ENCODE results near the gene HACD2.

HACD2 gene

DNA sequence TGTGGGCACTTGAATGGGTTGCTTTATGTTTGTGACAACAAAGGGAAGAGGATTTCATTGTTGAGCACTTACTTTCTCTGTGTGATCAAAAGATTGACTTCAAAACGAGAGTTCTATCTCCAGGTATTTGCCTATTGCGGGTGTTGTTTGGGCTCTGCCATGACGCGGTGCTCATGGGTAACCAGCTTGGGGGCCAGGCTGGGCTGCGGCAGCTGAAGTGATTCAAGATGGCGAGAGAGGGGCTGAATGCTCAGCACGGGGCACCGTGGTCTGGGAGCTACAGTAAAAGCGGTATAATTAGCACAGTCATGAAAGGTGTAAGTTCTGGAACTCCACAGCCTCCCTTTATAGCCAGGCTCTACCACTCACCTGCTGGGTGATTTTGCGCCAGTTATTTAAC, 105.0 kb downstream of the HACD2 start:
- DNase-seq = no peak

GRCh38 chr3:123478314-123478713, 106.5 kb downstream of the HACD2 start:
- DNase-seq = no peak

GRCh38 chr3:123476967-123477750, 107.7 kb downstream of the HACD2 start:
- DNase-seq = no peak

- no peak for DNase-seq
These were observed 109.1 kb downstream of the HACD2 start for GRCh38 chr3:123475786-123476185.

DNA sequence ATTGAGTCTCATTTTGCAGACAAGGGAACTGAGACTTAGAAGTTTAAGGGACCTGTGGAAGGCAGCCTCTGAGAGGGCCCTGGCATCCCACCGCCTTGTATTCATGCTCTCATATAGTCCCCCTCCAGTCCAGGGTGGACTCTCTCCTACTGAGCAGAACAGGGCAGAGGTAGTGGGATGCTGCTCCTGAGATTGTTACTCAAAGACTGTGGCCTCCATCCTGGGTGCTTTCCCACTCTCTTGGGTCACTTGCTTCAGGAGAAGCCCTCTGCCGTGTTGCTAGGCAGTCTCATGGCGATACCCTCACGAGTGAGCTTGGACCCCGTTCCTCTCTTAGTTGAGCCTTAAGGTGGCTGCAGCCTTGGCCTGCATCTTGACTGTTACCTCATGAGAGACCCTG, 113.7 kb downstream of the HACD2 start:
- no peak for DNase-seq

- no peak for DNase-seq
These were observed 115.4 kb downstream of the HACD2 start for GRCh38 chr3:123469323-123469995.

GRCh38 chr3:123467046-123467445, 117.8 kb downstream of the HACD2 start:
- DNase-seq = no peak

DNA sequence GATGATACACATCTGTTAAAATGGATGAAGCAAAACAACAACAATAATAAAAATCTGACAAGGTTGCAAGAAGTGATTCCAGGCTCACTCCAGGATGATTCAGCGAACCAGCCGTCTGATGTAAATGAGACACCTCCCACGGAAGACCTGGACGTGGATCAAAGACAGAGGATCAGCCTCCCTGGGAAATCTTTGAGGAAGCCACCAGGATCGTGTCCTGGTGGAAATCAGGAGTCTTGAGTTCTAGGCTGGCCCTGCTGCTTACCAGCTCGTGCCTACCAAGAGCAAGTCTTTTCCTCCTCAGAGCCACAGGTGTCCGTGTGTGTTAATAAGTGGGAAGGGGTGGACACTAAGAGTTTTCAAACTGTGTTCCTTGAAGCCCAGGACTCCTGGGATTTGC, 120.6 kb downstream of the HACD2 start:
- no peak for DNase-seq

DNA sequence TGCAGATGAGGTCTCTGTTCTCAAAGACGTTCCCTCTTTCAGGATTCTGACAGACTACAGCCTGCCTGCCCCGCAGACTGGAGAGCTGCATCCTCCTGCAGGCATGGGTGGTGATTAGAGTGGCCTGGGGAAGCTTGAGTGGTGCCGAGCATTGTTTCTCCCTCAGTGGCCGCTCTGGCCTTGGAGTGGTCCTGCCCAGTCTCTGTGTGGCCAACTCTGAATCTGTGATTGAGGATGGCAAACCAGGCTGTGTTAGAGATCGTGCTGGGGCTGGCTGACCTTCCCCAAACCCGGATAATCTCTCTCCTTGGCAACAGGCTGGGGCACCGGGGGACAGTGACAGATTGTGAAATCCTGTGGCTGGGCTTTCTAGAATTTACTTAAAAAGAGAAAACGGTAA, 125.0 kb downstream of the HACD2 start:
- DNase-seq = no peak

DNA sequence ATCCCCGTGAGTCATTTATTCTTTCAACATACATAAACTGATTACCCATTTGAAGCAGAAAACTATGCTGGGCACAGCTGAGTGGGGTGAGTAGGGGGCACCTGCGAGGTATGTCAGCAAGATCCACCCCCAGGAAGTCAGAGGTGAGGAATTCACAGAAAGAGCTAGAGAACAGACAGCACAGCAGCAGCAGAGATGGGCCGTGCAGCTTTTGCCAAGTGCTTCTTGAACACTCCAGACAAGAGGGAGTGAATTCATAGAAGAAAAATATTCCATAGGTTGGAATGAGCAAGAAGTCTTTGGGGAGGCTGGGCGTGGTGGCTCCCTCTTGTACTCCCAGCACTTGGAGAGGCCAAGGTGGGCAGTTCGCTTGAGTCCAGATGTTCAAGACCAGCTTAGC, 126.6 kb downstream of the HACD2 start:
- no peak for DNase-seq

DNA sequence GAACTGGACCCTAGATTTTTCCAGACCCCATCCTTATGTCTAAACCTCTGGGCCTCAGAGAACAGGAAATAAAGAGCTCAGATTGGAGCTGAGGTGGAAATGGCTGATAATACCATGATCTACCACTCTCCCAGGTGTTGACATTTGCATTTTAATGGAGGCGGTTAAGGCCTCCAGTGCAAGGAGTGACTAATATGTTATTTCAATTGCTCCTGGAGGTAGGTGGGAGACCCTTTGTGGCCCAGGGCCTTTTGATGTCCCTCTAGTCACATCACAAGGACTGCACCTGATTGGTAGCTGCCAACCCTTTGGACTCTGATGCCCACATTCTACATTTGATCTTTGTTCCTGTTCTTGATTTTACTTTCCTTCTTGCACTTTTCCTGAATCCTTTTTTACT, 127.0 kb downstream of the HACD2 start:
- DNase-seq = no peak

GRCh38 chr3:123453675-123454074, 131.2 kb downstream of the HACD2 start:
- DNase-seq = no peak

- DNase-seq = no peak
These were observed 133.7 kb downstream of the HACD2 start for GRCh38 chr3:123451186-123451585.

DNA sequence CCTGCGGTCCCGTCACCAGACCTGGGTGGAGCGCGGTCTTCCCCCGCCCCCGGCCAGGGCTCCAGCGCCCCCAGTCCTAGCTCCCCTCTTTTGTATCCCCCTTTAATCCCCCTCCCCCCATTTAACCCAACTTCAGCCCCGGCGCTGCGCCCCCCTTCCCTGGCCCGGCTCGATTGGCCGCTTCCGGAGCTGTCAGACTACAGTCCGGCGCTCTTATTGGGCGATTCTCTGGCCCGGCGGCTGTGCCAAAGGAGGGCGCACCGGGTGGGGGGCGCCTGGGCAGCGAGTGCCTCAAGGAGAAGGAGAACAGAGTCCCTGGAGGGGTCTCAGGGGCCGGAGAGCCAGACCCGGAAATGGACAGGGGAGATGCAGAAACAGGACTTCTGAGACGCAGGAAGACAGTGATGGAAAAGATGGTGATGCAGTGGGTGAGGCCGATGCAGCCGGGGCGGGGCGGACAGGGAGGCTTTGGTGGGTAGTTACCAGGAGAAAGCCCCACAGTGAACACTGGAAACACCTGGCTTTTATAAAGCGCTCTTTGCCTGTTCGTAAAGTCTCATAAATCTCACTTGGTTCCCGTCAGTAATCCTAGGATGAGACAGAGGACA, 134.8 kb downstream of the HACD2 start:
- DNase-seq = no peak

- peak; percentile 22 for DNase-seq
These were observed 135.5 kb downstream of the HACD2 start for GRCh38 chr3:123449102-123449996.

GRCh38 chr3:123448536-123449101, 136.2 kb downstream of the HACD2 start, which contains the start of gene ADCY5:
ADCY5 (minus strand) TSS chr3:123449090; CDS start chr3:123448545, 545 bp downstream.
- DNase-seq = no peak

- peak; percentile 18 for DNase-seq
These were observed 136.9 kb downstream of the HACD2 start for GRCh38 chr3:123447749-123448517.

DNA sequence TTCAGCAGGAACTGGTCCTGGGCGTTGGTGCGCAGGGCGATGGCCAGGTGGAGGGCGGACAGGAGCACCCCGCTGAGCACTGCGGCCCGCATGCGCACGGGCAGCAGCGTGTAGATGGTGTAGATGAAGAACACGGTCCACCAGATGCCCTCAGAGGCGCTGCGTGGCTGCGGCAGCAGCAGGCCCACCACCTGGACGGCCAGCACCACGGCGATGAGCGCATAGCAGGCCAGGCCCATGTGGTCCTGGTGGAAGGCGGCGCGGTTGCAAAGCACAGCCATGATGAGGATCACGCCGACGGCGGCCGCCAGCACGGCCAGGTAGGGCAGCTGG, 137.5 kb downstream of the HACD2 start:
- DNase-seq = no peak

GRCh38 chr3:123446610-123447109, 138.2 kb downstream of the HACD2 start:
- no peak for DNase-seq

DNA sequence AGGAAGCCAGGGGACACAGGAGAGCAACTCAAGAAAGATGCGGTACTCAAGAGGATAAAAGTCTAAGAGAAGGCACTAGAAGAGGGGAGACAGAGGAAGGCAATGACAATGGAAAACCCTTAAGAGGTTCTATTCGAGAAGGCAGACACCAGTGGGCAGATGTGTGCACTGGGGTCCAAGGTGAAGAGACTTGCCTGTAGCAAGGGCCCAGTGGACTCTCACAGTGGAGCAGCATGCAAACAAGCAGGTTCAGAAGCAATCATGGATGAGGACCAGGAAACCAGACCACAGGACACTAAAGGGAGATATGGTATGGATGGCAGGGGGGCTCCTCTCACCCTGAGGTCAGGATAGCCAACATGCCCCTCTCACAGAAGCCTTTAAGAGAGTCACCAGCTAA, 138.6 kb downstream of the HACD2 start:
- no peak for DNase-seq

DNA sequence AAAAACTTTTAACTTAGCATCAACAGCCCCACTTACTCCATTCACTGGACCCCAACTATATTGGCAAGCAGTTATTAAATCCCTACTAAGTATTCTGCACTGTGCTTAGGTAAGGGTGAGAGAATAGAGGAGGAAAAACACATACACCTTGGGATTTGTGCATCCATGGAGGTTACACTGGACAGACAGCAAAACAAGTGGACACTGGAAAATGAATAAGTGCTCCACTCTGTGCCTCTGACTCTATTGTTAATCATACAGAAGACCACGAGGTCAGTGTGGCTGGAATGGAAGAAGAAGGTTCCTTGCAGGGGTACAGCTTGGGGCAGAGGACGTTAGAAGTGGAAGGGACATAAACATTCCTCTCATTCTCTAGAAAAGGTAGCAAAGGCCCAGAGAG, 139.2 kb downstream of the HACD2 start:
- DNase-seq = no peak

DNA sequence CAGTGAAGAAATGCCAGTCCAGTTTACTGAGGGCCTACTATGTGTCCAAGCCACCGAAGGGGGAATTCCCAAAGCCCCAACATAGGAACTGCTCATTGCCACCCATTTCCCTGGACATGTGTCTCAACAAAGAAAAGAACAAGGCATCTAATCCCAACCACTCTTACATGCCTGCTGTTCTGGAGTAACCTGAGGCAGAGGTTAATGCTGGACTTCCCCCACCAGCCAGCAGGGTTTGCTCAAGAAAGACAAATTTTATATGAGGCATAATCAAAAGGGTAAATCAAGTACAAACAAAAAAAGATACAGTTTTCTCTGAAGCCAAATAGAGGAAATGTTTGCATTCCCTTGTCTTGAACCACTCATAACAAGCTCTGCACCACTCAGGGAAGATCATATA, 140.1 kb downstream of the HACD2 start:
- DNase-seq = no peak

All from fibroblast of skin of right biceps (primary cell).